GM21367 (cell line): Measurements from ENCODE around the gene GARIN5B.

Experiments used
- ATAC-seq: cut with Tn5 transposase; IDR thresholded peaks from one replicate; pipeline ENCODE4 v1.9.1; 2021; ENCODE audit not compliant: unreplicated experiment

The GARIN5B gene

GRCh38 chr19:55325172-55325571, 37.9 kb downstream of the GARIN5B start, which contains the start of gene TMEM150B:
Gene TMEM150B, minus strand, starts transcription at chr19:55325341. Its CDS starts 4,305 bp downstream, at chr19:55321036.
- ATAC-seq = no peak

DNA sequence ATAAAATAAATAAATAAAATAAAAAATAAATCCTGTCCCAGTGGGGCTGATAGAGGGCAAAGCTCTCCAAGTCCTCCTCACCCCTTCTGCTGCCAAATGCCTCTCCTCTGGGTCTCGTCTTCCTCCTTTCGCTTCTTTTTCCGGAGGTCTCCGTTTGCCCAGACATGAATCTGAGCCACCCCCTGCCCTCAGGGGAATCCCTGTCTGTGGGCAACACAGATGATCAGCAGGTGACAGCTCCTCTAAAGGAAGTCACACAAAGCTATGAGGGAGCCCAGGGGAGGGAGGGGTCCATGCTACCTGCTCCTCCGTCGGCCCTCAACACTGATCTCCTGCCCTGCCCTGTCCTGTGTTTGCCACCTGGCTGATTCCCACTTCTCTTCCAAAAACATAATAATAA, 38.4 kb downstream of the GARIN5B start:
- no peak for ATAC-seq

GRCh38 chr19:55322204-55322885, 40.7 kb downstream of the GARIN5B start:
- no peak for ATAC-seq

DNA sequence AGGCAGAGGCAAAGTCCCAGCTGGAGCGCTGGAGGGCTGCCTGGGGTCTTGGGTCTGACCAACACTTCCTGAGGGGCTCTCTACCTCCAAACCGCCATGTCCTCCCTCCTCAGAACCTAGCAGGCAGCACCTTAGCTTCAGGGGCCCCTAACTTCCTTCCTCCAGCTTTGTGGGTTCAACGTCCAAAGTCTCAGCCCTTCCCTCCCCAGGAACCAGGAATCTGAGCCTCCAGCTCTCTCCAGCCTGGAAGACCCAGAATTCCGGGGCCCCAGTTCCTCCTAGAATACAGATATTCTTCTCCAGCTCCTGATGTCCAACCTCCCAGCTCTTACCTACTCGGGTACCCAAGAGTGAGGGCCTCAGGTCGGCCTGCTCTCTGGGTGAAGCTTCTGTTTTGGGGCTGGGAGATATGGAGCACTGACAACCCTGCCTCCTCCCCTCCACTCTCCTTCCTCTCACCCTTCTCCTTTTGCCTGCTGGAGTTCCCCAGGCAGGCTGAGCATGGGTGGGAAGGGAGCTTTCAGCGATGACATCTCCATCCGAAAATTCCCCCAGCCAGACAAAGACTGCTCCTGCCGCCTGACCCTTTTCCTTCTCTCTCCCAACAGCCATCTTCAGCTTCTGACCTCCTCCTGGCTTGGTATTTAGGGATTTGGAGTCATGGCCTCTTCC, 41.5 kb downstream of the GARIN5B start:
- no peak for ATAC-seq

- ATAC-seq = no peak
These were observed 42.1 kb downstream of the GARIN5B start for GRCh38 chr19:55320844-55321419.

DNA sequence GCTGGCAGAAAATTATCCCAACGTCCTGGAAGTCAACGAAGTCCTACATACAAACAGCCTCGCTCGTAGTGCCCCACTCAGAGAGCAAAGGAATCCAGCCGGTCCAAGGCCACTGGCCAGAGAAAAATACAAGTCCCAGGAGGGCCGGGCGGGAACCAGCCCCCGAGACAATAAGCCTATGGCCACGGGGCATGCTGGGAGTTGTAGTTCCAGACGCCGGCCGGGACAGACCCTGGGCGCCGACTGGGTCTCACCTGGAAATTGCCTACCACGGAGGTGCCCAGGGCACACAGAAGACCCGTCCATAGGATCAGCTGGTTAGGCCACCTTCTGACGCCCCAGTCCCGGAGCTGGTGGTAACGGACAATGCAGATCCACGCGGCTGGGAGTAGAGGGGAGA, 43.3 kb downstream of the GARIN5B start:
- ATAC-seq = no peak

GRCh38 chr19:55316646-55317045, 46.4 kb downstream of the GARIN5B start:
- no peak for ATAC-seq

GRCh38 chr19:55315956-55316525, 47.0 kb downstream of the GARIN5B start:
- no peak for ATAC-seq

DNA sequence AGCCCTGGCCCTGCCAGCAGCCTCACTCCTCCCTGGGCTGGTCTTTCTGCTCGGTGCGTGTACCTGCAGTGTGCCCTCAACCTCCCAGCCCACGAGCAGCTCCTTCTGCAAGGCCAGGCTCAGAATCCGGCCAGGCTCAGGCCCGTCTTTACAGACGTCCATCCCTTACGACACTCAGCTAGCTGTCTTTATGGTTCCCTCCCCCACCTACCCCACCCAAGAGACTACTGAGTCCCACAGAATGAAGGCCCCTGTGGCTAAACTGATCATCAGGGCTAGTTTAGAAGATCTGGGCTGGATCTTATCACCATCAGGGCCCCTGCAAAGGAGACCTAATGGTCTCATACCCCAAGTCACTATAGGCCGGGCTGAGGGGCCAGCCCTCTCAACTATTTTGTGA, 48.7 kb downstream of the GARIN5B start:
- ATAC-seq = no peak

GRCh38 chr19:55312621-55313512, 50.2 kb downstream of the GARIN5B start:
- ATAC-seq = no peak

- no peak for ATAC-seq
These were observed 51.3 kb downstream of the GARIN5B start for GRCh38 chr19:55311797-55312196.

DNA sequence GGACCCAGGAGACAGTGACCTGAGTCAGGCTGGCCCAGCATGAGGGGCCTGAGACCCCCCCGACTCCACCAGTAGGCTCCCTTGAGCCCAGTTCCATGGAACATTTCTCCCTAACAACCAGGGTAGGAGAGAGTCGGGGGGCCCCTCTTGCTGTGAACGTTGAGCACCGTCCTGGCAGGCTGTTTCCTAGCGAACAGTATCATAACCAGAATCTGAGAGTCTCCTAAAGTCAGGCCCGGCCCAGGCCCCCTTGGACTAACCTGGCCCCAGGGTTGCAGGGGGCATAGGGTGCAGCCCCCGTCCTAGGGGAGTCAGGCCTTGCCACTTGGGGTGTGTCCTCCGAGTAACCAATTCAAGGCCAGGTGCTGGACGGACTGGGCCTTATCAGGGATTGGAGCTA, 51.7 kb downstream of the GARIN5B start:
- ATAC-seq = no peak

DNA sequence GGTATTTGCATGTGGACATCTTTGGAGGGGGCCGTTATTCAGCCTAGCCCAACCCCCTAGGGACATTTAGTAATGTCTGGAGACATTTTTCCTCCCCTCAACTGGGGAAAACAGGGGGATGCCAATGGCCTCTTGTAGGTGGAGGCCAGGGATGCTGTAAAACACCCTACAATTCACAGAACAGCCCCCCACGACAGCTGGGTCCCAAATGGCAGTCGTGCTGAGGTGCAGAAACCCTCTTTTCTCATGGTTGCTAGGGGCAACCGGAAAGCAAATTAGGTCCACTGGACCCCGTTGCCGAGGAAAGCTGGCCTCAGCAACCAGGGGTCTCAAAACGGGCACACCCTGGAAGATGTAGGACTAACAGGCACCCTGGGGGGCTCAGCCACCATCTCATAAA, 52.6 kb downstream of the GARIN5B start:
- ATAC-seq = no peak

- no peak for ATAC-seq
These were observed 53.6 kb downstream of the GARIN5B start for GRCh38 chr19:55309448-55309847.

GRCh38 chr19:55308281-55308680, 54.8 kb downstream of the GARIN5B start:
- no peak for ATAC-seq

DNA sequence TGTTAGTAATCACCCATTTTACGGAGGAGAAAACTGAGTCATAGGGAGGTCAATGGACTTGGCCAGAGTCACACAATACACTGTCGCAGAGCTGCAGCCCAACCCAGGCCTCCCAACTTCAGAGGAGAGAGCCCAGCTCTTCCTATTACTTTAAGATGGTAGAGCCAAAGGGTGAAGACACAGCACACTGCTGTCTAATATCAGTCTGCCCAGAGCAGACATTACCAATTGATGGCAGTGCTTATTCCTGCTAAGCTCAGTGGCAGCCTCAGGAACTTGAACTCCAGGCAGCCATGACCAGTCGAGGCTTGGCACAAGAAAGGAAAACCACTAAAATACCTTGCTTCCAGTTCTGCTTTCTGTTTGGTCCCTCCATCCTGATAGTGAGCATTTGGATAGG, 56.3 kb downstream of the GARIN5B start:
- ATAC-seq = no peak

DNA sequence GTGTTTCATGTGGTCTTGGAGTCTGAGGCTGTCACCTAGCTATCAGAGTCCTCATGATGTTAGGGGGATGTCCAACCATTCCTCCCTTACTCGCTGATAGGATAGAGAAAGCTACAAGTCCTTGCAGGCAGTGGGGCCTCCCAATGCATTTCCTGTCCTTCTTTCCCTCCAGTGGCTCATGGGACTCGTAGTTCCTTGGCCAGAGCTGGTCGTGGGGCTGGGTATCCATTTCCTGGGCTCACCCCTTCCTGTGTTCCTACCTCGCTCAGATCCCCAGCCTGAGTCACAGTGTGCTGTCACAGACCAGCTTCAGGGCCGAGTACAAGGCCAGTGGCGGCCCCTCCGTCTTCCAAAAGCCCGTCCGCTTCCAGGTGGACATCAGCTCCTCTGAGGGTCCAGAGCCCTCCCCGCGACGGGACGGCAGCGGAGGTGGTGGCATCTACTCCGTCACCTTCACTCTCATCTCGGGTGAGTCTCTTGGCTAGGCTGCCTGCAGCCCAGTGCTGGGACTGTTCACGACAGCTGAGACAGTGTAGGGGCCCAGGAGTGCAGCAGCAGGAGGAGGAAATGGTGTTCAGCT, 57.0 kb downstream of the GARIN5B start:
- ATAC-seq = no peak

- no peak for ATAC-seq
These were observed 57.6 kb downstream of the GARIN5B start for GRCh38 chr19:55305491-55305890.

GRCh38 chr19:55304980-55305379, 58.1 kb downstream of the GARIN5B start:
- no peak for ATAC-seq
